ENCODE data around the gene USPL1. TPM values are rescaled to one million over a fixed set of nuclear protein-coding genes. Genes with fewer than 3 reads are reported as not detected.

USPL1 gene
- polyA plus RNA-seq, 1 donor from 2014 or later, result 60.1 TPM

- Histone ChIP-seq H3K9ac (ENCODE audit: low read length) (no peak overlapping the region), H3K27me3 (ENCODE audit: insufficient read depth, low read depth, low read length) (no peaks in the 10 kb centered on the region), H2AFZ (ENCODE audit: low read depth, low read length) (no peak overlapping the region), H4K20me1 (ENCODE audit: insufficient read depth) (no peaks in the 10 kb centered on the region), H3K9me2 (ENCODE audit: insufficient read depth, low read length) (no peaks in the 10 kb centered on the region), H3K4me2 (ENCODE audit: low read length) (no peak overlapping the region), H3K27ac (ENCODE audit: low read length) (no peak overlapping the region), H3K9me3 (ENCODE audit: low read length) (no peaks in the 10 kb centered on the region), H3K79me2 (replicated peaks; ENCODE audit: insufficient read depth, low read length) (no peaks in the 10 kb centered on the region), H3F3A (ENCODE audit: insufficient read depth, low read length, poor library complexity, severe bottlenecking) (no peaks in the 10 kb centered on the region), H3K36me3 (ENCODE audit: insufficient read depth, low read length) (peaks cover 10% of the 10 kb centered on the region), H3K4me3 (ENCODE audit: low read length) (no peak overlapping the region)
- TF ChIP-seq TAF1 (IDR thresholded peaks at IDR 0.05; ENCODE audit: low read depth), result no peak
- TF ChIP-seq RAD21 (conservative IDR thresholded peaks at IDR 0.05), result no peak
- TF ChIP-seq, protein P1, sequence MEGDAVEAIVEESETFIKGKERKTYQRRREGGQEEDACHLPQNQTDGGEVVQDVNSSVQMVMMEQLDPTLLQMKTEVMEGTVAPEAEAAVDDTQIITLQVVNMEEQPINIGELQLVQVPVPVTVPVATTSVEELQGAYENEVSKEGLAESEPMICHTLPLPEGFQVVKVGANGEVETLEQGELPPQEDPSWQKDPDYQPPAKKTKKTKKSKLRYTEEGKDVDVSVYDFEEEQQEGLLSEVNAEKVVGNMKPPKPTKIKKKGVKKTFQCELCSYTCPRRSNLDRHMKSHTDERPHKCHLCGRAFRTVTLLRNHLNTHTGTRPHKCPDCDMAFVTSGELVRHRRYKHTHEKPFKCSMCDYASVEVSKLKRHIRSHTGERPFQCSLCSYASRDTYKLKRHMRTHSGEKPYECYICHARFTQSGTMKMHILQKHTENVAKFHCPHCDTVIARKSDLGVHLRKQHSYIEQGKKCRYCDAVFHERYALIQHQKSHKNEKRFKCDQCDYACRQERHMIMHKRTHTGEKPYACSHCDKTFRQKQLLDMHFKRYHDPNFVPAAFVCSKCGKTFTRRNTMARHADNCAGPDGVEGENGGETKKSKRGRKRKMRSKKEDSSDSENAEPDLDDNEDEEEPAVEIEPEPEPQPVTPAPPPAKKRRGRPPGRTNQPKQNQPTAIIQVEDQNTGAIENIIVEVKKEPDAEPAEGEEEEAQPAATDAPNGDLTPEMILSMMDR (IDR thresholded peaks at IDR 0.05; ENCODE audit: poor library complexity, severe bottlenecking), result no peak
- TF ChIP-seq POLR2AphosphoS5 (IDR thresholded peaks at IDR 0.05), result no peak
- TF ChIP-seq EP300 (conservative IDR thresholded peaks at IDR 0.05; ENCODE audit: poor library complexity, severe bottlenecking), result no peak
- TF ChIP-seq, protein P2, sequence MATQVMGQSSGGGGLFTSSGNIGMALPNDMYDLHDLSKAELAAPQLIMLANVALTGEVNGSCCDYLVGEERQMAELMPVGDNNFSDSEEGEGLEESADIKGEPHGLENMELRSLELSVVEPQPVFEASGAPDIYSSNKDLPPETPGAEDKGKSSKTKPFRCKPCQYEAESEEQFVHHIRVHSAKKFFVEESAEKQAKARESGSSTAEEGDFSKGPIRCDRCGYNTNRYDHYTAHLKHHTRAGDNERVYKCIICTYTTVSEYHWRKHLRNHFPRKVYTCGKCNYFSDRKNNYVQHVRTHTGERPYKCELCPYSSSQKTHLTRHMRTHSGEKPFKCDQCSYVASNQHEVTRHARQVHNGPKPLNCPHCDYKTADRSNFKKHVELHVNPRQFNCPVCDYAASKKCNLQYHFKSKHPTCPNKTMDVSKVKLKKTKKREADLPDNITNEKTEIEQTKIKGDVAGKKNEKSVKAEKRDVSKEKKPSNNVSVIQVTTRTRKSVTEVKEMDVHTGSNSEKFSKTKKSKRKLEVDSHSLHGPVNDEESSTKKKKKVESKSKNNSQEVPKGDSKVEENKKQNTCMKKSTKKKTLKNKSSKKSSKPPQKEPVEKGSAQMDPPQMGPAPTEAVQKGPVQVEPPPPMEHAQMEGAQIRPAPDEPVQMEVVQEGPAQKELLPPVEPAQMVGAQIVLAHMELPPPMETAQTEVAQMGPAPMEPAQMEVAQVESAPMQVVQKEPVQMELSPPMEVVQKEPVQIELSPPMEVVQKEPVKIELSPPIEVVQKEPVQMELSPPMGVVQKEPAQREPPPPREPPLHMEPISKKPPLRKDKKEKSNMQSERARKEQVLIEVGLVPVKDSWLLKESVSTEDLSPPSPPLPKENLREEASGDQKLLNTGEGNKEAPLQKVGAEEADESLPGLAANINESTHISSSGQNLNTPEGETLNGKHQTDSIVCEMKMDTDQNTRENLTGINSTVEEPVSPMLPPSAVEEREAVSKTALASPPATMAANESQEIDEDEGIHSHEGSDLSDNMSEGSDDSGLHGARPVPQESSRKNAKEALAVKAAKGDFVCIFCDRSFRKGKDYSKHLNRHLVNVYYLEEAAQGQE (IDR thresholded peaks at IDR 0.05; ENCODE audit: borderline replicate concordance), result no peak
- no peak for TF ChIP-seq SMC3 (conservative IDR thresholded peaks at IDR 0.05; ENCODE audit: poor library complexity)
- no peak for TF ChIP-seq EZH2 (IDR thresholded peaks at IDR 0.05; ENCODE audit: borderline replicate concordance, insufficient read depth, low read length, poor library complexity, severe bottlenecking)
- no peak for TF ChIP-seq MXI1 (conservative IDR thresholded peaks at IDR 0.05; ENCODE audit: poor library complexity, severe bottlenecking)
Observed at GRCh38 chr13:30645629-30646028, 27.9 kb downstream of the USPL1 start.

GRCh38 chr13:30647420-30647819 lies 29.7 kb downstream of the USPL1 start:
- H3K4me3 ChIP-seq (ENCODE audit: low read length), result no peak overlapping the region

More at GRCh38 chr13:30647420-30647819, 29.7 kb downstream of the USPL1 start:
- no peak overlapping the region for H3K4me2 ChIP-seq (ENCODE audit: low read length)
- H3K36me3 ChIP-seq (ENCODE audit: insufficient read depth, low read length), result peaks cover 10% of the 10 kb centered on the region
- no peaks in the 10 kb centered on the region for H3F3A ChIP-seq (ENCODE audit: insufficient read depth, low read length, poor library complexity, severe bottlenecking)
- H3K27ac ChIP-seq (ENCODE audit: low read length), result no peak overlapping the region
- no peaks in the 10 kb centered on the region for H4K20me1 ChIP-seq (ENCODE audit: insufficient read depth)
- H3K9me3 ChIP-seq (ENCODE audit: low read length), result no peaks in the 10 kb centered on the region
- no peak for TF ChIP-seq SMC3 (conservative IDR thresholded peaks at IDR 0.05; ENCODE audit: poor library complexity)
- TF ChIP-seq EZH2 (IDR thresholded peaks at IDR 0.05; ENCODE audit: borderline replicate concordance, insufficient read depth, low read length, poor library complexity, severe bottlenecking), result no peak
- no peak for TF ChIP-seq EP300 (conservative IDR thresholded peaks at IDR 0.05; ENCODE audit: poor library complexity, severe bottlenecking)
- TF ChIP-seq, protein P1 (IDR thresholded peaks at IDR 0.05; ENCODE audit: poor library complexity, severe bottlenecking), result no peak
- TF ChIP-seq, protein P2 (IDR thresholded peaks at IDR 0.05; ENCODE audit: borderline replicate concordance), result no peak
- TF ChIP-seq MXI1 (conservative IDR thresholded peaks at IDR 0.05; ENCODE audit: poor library complexity, severe bottlenecking), result no peak
- no peak for TF ChIP-seq TAF1 (IDR thresholded peaks at IDR 0.05; ENCODE audit: low read depth)
- TF ChIP-seq RAD21 (conservative IDR thresholded peaks at IDR 0.05), result no peak
- no peak for TF ChIP-seq POLR2AphosphoS5 (IDR thresholded peaks at IDR 0.05)
- H3K27me3 ChIP-seq (ENCODE audit: insufficient read depth, low read depth, low read length), result no peaks in the 10 kb centered on the region
- H3K9me2 ChIP-seq (ENCODE audit: insufficient read depth, low read length), result no peaks in the 10 kb centered on the region
- H3K79me2 ChIP-seq (replicated peaks; ENCODE audit: insufficient read depth, low read length), result no peaks in the 10 kb centered on the region
- H3K9ac ChIP-seq (ENCODE audit: low read length), result no peak overlapping the region
- no peak overlapping the region for H2AFZ ChIP-seq (ENCODE audit: low read depth, low read length)

All from neural cell (in vitro differentiated cells).